ENCODE data around the gene BCL7A.
"Not testable (repeated sequence)": the region's sequence is repeated elsewhere in the genome, so short reads cannot be mapped to it uniquely, and the experiment has no call there.

The BCL7A gene

GRCh38 chr12:122028165-122028904 lies 6.7 kb downstream of the BCL7A start:
- no peak for DNase-seq

- DNase-seq: peak; percentile 41
Observed at GRCh38 chr12:122028905-122029560, 7.3 kb downstream of the BCL7A start.

- no peak for DNase-seq
Observed at GRCh38 chr12:122029620-122030423, 8.1 kb downstream of the BCL7A start.

GRCh38 chr12:122030424-122031035 lies 8.8 kb downstream of the BCL7A start:
- DNase-seq: no peak

- DNase-seq: peak; percentile 76
Observed at GRCh38 chr12:122031342-122032216, 9.9 kb downstream of the BCL7A start.

GRCh38 chr12:122032580-122032979 lies 10.9 kb downstream of the BCL7A start:
- DNase-seq: no peak

GRCh38 chr12:122035292-122035691 lies 13.6 kb downstream of the BCL7A start:
- no peak for DNase-seq

- no peak for DNase-seq
Observed at GRCh38 chr12:122036153-122036552, 14.5 kb downstream of the BCL7A start.

- DNase-seq: no peak
Observed at GRCh38 chr12:122040579-122041386, 19.1 kb downstream of the BCL7A start.

GRCh38 chr12:122041458-122041857 lies 19.8 kb downstream of the BCL7A start:
- not testable (repeated sequence) for DNase-seq

GRCh38 chr12:122042910-122043309 lies 21.2 kb downstream of the BCL7A start:
- DNase-seq: no peak

- DNase-seq: no peak
Observed at GRCh38 chr12:122043476-122043875, 21.8 kb downstream of the BCL7A start.

GRCh38 chr12:122045262-122045661 lies 23.6 kb downstream of the BCL7A start:
- DNase-seq: no peak

GRCh38 chr12:122046145-122046544 lies 24.5 kb downstream of the BCL7A start:
- DNase-seq: no peak

- no peak for DNase-seq
Observed at GRCh38 chr12:122048151-122048550, 26.5 kb downstream of the BCL7A start.

- no peak for DNase-seq
Observed at GRCh38 chr12:122049827-122050226, 28.1 kb downstream of the BCL7A start.

- no peak for DNase-seq
Observed at GRCh38 chr12:122050706-122051105, 29.0 kb downstream of the BCL7A start.

- DNase-seq: no peak
Observed at GRCh38 chr12:122051231-122051876, 29.7 kb downstream of the BCL7A start.

- DNase-seq: no peak
Observed at GRCh38 chr12:122052285-122052684, 30.6 kb downstream of the BCL7A start.

GRCh38 chr12:122054842-122055520 lies 33.3 kb downstream of the BCL7A start:
- no peak for DNase-seq

Data from stimulated activated CD4-positive, alpha-beta T cell treated with anti-CD3 and anti-CD28 coated beads, Interleukin-15, amount 100 ng/mL, for 24 hours (primary cell).